NCI-H345 treated with DMSO at 0.1 percent for 48 hours (cell line): ENCODE data around the gene GGCX.

Experiments
- DNase-seq: peaks from one replicate; lab custom pipeline; 2025; ENCODE audit not compliant: unreplicated experiment; lab: John Stamatoyannopoulos, UW

The GGCX gene

GRCh38 chr2:85516653-85517389 is 44.5 kb downstream of the GGCX start:
- DNase-seq, result no peak

- no peak for DNase-seq
Observed at GRCh38 chr2:85514323-85514722, 47.0 kb downstream of the GGCX start.

GRCh38 chr2:85511008-85511811 is 50.1 kb downstream of the GGCX start:
- DNase-seq, result no peak

GRCh38 chr2:85506768-85507181 is 54.5 kb downstream of the GGCX start:
- no peak for DNase-seq

- no peak for DNase-seq
Observed at GRCh38 chr2:85505551-85506238, 55.6 kb downstream of the GGCX start.

- no peak for DNase-seq
Observed at GRCh38 chr2:85504778-85505261, 56.5 kb downstream of the GGCX start.

- no peak for DNase-seq
Observed at GRCh38 chr2:85503851-85504777, 57.2 kb downstream of the GGCX start.

DNA sequence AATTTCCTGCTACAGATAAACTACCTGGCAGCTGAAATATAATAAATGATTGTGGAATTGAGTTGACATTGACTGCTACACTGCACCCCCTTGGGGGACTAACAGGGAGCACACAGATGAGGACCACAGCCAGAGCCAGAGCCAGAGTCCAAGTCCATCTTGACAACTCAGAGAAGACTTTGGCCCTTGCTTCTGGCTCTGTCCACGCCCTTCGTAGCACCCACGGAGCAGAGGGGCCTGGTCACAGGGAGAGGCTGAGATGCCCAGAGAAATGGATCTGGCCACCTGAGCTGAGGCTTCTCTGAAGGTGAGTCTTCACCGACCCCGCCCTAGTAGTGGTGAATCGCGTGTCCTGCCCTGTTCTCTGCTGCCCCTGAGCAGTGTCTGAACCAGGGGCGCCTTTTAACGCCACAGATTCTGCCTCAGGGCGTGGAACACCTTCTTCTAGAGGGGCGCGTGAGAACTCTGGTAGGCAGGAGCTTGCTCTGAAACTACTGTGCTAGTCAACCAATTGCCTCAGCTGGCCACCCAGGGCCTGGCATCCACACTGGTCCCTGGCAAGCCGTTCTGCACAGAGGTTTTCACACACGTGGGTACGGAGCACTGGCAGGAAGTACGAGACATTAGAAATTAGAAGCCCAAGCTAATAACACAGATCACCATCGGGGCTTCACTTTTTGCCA is 58.0 kb downstream of the GGCX start:
- DNase-seq, result no peak

GRCh38 chr2:85502720-85503119 is 58.6 kb downstream of the GGCX start:
- DNase-seq, result no peak

- no peak for DNase-seq
Observed at GRCh38 chr2:85501248-85501647, 60.0 kb downstream of the GGCX start.

- DNase-seq, result no peak
Observed at GRCh38 chr2:85497944-85498630, 63.2 kb downstream of the GGCX start.

DNA sequence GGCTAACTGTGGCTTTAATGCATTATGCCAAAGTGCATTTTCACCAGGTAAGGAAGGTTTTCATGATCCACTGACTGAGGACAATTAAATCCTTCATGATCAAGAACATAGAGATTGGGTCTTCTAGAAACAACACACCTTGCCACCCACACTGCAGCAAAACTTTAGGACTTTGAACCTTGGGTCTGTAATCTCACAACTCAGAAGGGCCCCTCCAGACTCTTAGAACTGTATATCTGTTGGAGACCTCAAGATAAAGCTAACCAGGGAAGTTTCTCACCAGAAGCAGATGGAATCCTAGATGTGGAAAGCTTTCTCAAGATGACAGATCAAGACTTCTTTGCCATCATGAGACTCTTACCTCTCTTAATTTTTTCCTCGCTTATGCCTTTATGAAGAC is 64.9 kb downstream of the GGCX start:
- no peak for DNase-seq
